GM12892 (cell line): ENCODE data around the gene ATP13A3.

Experiments used
- DNase-seq: peaks from one replicate; pipeline ENCODE4 v3.0.0; 2011; ENCODE audit not compliant: insufficient read length
- FAIRE-seq: peaks from 2 replicates; lab custom pipeline; 2011; peaks lifted over from hg19 to GRCh38; lab: Jason Lieb, UNC
- POLR2A ChIP-seq: IDR thresholded peaks from 2 replicates; pipeline ENCODE4 v1.6.1; 2011; ENCODE audit warnings: low read depth, low read length, control low read depth
- POLR2AphosphoS5 ChIP-seq: IDR thresholded peaks from 2 replicates; pipeline ENCODE4 v1.6.1; 2011; ENCODE audit warnings: low read depth, low read length, control low read depth
- TAF1 ChIP-seq: IDR thresholded peaks from 2 replicates; pipeline ENCODE4 v1.6.1; 2011; ENCODE audit warnings: low read depth, mild to moderate bottlenecking, control low read depth, low read length, borderline replicate concordance

ATP13A3 gene

DNA sequence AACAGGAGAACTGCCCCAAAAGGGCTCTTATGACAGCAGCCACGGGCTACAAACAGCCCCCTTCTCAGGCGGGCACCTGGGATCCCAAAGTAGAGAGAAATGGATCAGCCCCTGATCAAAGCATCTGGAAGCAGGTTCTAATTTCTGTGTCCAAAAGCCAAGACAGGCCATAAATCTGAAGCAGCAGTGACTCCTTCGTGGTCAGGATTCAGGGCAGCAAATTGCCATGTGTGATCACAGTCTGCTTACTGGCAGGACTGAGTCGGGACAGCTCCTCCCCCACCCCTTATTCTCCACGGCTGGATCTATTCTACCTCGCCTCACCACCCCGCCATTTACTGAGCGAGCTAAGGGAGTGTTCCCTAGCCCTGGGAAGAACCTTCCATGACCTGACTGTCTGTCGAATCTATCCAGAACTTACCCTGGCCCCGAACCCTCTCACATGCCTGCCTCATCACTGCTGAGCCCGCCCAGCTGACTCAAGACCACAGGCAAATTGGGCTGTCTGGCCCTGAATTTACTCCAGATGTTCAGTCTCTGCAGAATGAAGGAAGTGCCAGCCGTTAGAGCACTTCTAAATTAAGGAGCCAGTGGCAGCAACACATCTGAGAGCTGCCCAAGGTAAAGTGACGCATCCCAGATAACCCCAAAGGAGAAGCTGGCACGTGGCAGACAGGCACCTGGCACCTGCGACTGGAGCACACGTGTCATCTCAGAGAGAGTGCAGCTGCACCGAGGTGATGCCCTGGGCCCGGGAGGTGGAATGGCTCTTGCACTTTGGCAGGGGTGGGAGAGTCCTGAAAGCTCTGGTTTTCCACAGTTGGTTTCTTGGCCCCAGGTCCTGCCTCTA lies 118.6 kb downstream of the ATP13A3 start:
- FAIRE-seq, result no peak
- no peak for TF ChIP-seq POLR2A
- TF ChIP-seq TAF1, result no peak
- no peak for DNase-seq

DNA sequence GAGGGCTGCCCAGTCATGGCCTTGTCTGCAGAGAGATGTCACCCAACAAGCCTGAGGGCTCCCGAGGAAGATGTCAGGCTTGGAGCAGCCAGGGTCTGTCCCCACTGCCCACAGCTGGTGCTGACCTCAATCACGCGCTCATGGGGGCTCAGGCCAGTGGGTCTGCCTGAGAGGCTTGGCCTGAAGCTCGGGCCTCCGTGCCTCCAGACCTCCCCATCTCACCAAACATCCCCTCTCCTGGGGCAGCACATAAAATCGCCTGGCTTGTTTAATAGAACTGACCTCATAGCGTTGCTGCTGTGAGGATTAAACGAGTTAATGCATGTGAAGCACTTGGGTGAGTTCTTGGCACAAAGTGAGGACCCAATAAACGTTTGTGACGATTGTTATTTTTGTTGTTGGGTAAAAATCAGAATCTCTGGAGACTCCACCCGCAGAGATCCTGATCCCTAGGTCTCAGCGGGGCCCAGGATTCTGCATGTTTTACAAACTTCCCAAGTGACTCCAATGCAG lies 120.8 kb downstream of the ATP13A3 start:
- no peak for FAIRE-seq
- no peak for DNase-seq
- no peak for TF ChIP-seq TAF1
- TF ChIP-seq POLR2AphosphoS5, result no peak
- TF ChIP-seq POLR2A, result no peak

DNA sequence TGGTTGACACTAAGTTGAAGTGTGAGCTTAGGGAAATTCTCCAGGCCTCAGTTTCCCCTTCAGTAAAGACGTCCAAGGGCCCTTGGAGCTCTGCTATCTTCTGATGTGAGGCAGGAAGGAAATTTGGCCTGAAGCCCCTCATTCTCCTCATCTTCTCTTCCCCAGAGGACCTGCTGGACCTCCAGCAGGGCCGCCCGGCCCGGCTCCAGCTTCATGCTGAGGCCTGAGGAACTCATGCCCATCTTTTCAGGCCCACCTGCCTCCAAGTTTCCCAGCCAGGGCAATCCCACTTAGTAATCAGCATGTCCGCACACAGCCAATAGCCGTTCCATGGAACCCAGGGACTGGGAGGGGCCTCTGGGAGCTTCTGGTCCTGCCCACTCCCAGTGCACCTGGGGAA lies 121.3 kb downstream of the ATP13A3 start:
- TF ChIP-seq TAF1 (no peak), POLR2AphosphoS5 (no peak), POLR2A (no peak)
- DNase-seq (no peak), FAIRE-seq (no peak)

DNA sequence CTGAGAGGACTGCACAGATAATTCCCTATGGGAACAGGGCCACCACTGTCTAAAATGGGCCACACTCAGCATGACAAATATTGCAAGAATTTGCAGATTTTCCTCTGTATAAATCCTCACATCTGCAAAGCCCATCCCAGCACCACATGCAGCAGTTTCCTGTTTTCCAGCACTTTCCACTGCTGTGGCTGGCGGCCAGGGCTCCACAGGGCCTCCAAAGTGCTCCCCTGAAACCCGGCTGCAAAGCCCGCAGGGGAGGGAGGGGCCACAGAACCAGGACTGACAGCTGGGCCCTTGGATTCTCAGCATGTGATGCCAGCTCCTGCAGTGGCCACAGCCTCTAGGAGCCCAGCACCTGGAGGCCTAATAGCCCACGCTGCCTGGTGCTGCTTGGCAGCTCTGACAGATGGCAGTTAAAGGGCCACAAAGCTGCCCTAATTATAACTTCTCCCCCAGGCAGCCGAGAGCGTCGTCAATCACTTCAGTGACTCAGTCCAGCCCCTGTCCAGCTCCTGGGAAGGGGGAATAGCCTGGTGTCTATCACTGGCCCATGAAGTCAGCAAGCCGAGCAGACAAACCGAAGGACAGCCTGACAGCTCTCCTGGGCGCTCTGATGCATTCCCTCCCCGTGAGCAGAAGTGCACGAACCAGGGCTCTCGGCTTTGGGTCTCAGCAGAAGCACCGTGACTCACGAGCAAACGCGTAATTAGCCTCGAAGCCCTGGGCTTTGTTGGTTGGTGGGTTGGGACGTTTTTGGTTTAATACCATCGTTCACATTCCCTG lies 122.0 kb downstream of the ATP13A3 start:
- no peak for FAIRE-seq
- DNase-seq, result no peak
- TF ChIP-seq POLR2AphosphoS5 (no peak), POLR2A (no peak), TAF1 (no peak)

DNA sequence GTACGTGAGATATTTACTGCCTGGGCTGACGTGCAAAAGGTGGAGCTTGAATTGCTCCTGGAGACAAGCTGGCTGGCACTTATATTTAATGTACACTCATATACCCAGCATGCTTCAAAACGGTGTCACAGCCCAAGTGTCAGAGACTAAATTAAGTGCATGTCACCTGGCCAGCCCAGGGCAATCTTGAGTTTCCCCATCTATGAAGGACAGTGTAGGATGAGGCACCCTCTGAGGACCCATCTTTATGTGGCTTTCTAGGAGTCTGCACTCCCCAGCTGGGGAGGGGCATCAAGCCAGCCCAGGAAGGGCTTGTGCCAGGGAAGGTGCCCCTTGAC lies 122.5 kb downstream of the ATP13A3 start:
- TF ChIP-seq POLR2AphosphoS5 (no peak), TAF1 (no peak), POLR2A (no peak)
- DNase-seq, result no peak
- no peak for FAIRE-seq

DNA sequence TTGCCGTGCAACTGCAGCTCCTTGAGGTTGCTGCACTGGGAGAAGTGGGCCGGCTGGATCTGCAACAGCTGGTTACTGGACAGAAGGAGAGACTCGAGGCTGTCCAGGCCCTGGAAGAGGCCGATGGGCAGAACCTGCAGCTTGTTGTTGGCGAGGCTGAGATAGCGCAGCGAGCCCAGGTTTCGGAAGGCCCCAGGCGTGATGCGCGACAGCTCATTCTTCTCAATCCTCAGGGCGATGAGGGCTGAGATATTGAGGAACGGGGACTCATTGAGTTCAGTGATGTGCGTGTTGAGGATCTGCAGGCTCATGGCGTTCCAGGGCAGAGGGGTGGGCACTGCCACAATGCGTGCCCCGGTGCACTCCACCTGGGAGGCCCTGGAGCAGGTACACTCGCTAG lies 126.2 kb downstream of the ATP13A3 start:
- TF ChIP-seq POLR2AphosphoS5 (no peak), POLR2A (no peak), TAF1 (no peak)
- no peak for FAIRE-seq
- no peak for DNase-seq

DNA sequence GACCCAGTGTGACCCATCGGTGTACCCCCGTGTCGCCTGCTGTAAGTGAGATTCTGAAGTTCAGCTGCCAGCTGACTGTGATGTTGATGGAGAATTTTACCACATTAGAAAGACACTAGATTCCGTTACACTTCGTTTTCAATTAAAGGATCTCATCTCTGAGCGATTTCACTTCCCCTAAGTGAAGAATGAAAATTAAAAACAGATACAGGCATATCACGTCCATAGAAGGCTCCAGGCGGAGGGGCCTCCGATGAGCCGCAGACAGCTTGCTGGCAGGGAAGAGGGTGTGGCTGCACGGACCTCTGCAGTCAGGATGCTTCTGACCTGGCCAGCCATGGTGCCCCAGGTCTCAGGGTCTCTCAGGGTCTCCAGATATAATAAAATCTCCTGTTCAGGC lies 129.1 kb downstream of the ATP13A3 start:
- TF ChIP-seq POLR2AphosphoS5 (no peak), TAF1 (no peak), POLR2A (no peak)
- DNase-seq (no peak), FAIRE-seq (no peak)

DNA sequence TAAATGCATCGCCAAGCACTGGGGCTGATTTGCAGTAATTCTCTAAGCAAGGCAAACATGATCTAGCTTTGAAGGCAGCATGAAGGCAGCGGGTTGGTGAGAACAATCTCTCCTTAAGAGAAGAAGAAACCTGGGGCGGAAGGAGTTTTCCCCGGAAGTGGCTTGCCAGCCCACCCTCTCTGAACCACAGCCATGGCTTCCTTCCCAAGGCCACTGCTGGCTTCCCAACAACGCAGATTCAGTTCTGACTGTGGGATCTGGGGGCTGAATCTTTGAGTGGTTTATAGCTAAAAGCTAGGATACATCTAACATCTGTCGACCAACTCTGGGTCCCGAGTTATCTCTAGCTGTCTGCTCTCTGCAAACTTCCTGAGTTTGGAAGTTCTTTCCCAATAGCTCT lies 131.4 kb downstream of the ATP13A3 start:
- FAIRE-seq (no peak), DNase-seq (no peak)
- TF ChIP-seq POLR2A, result no peak
- TF ChIP-seq POLR2AphosphoS5, result no peak
- TF ChIP-seq TAF1, result no peak

DNA sequence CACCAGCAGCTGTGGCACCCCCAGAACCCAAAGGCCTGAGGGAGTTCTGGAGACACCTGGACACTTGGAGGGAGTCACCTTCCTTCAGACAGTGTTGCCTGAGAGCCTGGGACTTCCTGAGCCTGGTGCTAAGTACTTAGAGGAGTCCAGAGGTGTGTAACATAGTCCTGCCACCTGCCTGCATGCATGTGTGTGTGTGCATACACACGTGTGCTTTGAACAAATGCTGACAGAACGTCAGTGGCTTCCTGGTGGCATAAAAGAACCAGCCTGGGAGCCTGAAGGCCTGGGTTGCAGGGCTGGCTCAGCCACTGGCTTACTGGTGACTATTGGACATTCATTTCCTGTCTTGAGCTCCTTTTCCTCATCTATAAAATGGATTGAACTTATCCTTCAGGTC lies 132.5 kb downstream of the ATP13A3 start:
- DNase-seq (no peak), FAIRE-seq (no peak)
- TF ChIP-seq TAF1 (no peak), POLR2AphosphoS5 (no peak), POLR2A (no peak)
